Measurements from ENCODE around the gene MAP3K20. TPM values are rescaled to one million over a fixed set of nuclear protein-coding genes. Genes with fewer than 3 reads are reported as not detected.

The MAP3K20 gene
- total and polyA plus RNA-seq, 2 donors (not counting 1 experiment from before 2014, with no cell fraction given): 105 to 138 TPM

GRCh38 chr2:173221937-173222594 is 146.4 kb downstream of the MAP3K20 start:
- Histone ChIP-seq H3K27me3 (ENCODE audit: control insufficient read depth, insufficient read depth, low read length) (no peaks in the 10 kb centered on the region), H3K4me1 (ENCODE audit: control insufficient read depth, extremely low read depth, insufficient read depth, low read length) (peaks cover 3% of the 10 kb centered on the region), H3K4me3 (replicated peaks in 1 of 4; ENCODE audit: control extremely low read depth in 1 of 4, insufficient read depth in 1 of 4, low read depth in 3 of 4, low read length in 4 of 4) (no peak overlapping the region), H3K9ac (ENCODE audit: insufficient read depth, low read length) (no peak overlapping the region), H3K27ac (ENCODE audit: insufficient read depth, low read length) (no peak overlapping the region), H3K79me2 (ENCODE audit: control insufficient read depth, insufficient read depth, low read length) (no peaks in the 10 kb centered on the region), H3K9me3 (ENCODE audit: control insufficient read depth, insufficient read depth, low read depth, low read length) (no peaks in the 10 kb centered on the region), H2AFZ (ENCODE audit: low read length) (no peak overlapping the region), H3K36me3 (ENCODE audit: control insufficient read depth, insufficient read depth, low read length) (no peaks in the 10 kb centered on the region), H3K4me2 (ENCODE audit: extremely low read depth, insufficient read depth, low read length) (no peak overlapping the region), H4K20me1 (ENCODE audit: control insufficient read depth, extremely low read depth, insufficient read depth, low read length) (no peaks in the 10 kb centered on the region)
- DNase-seq (ENCODE audit: low read depth in 2 of 2): no peak
- no peak for TF ChIP-seq EZH2 (IDR thresholded peaks at IDR 0.05; ENCODE audit: low read length, missing control alignments)
- no peak for TF ChIP-seq CTCF (conservative IDR thresholded peaks at IDR 0.05 in 1 of 2, IDR thresholded peaks at IDR 0.05 in 1 of 2; ENCODE audit: low read depth in 1 of 2, low read length in 2 of 2)

GRCh38 chr2:173223871-173224270 is 148.2 kb downstream of the MAP3K20 start:
- Histone ChIP-seq H3K36me3 (ENCODE audit: control insufficient read depth, insufficient read depth, low read length) (no peaks in the 10 kb centered on the region), H3K27me3 (ENCODE audit: control insufficient read depth, insufficient read depth, low read length) (no peaks in the 10 kb centered on the region), H4K20me1 (ENCODE audit: control insufficient read depth, extremely low read depth, insufficient read depth, low read length) (no peaks in the 10 kb centered on the region), H3K9ac (ENCODE audit: insufficient read depth, low read length) (no peak overlapping the region), H3K27ac (ENCODE audit: insufficient read depth, low read length) (no peak overlapping the region), H3K79me2 (ENCODE audit: control insufficient read depth, insufficient read depth, low read length) (no peaks in the 10 kb centered on the region), H3K4me2 (ENCODE audit: extremely low read depth, insufficient read depth, low read length) (no peak overlapping the region), H3K4me3 (replicated peaks in 1 of 4; ENCODE audit: control extremely low read depth in 1 of 4, insufficient read depth in 1 of 4, low read depth in 3 of 4, low read length in 4 of 4) (no peak overlapping the region), H2AFZ (ENCODE audit: low read length) (no peak overlapping the region), H3K9me3 (ENCODE audit: control insufficient read depth, insufficient read depth, low read depth, low read length) (no peaks in the 10 kb centered on the region), H3K4me1 (ENCODE audit: control insufficient read depth, extremely low read depth, insufficient read depth, low read length) (no peaks in the 10 kb centered on the region)
- TF ChIP-seq EZH2 (IDR thresholded peaks at IDR 0.05; ENCODE audit: low read length, missing control alignments): no peak
- no peak for TF ChIP-seq CTCF (conservative IDR thresholded peaks at IDR 0.05 in 1 of 2, IDR thresholded peaks at IDR 0.05 in 1 of 2; ENCODE audit: low read depth in 1 of 2, low read length in 2 of 2)
- DNase-seq (ENCODE audit: low read depth in 2 of 2): no peak

DNA sequence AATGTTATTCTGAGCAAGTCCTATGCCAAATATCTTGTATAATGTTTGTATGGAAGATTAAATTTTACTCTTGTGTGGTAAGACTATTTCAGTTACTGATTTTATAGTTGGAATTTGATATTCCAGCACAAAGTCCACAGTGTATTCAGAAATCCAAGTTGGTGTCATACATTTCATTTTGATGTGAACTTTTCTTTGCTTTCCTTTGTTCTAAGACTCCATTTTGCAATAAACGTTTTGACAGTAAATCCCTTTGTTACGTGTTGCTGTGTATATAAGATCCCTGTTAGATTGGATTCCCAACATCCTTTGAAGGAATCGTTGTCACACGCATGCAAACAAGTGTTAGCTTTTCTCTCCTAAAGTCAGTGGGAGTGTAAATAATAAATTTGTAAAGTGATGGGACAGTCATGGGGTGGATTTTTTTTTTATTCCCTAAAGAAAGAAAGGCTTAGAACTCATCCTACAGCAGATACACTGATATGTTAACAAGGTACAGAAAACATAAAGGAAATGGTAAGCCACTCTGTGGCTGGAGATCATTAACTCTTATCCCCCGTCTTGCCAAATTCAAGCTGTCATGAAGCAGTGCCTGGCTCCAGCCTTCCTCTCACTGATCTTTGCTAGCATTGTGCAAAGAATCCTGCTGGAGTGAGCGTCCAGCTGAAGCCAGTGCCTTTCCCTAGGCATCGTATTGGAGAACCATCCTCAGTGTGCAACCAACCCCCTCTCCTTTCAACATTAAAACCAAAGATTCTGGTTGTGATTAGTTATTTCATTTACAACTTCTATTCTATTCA is 151.5 kb downstream of the MAP3K20 start:
- no peak for DNase-seq (ENCODE audit: low read depth in 2 of 2)
- Histone ChIP-seq H3K4me2 (ENCODE audit: extremely low read depth, insufficient read depth, low read length) (no peak overlapping the region), H3K4me1 (ENCODE audit: control insufficient read depth, extremely low read depth, insufficient read depth, low read length) (no peaks in the 10 kb centered on the region), H3K79me2 (ENCODE audit: control insufficient read depth, insufficient read depth, low read length) (no peaks in the 10 kb centered on the region), H3K9me3 (ENCODE audit: control insufficient read depth, insufficient read depth, low read depth, low read length) (no peaks in the 10 kb centered on the region), H3K27me3 (ENCODE audit: control insufficient read depth, insufficient read depth, low read length) (no peaks in the 10 kb centered on the region), H4K20me1 (ENCODE audit: control insufficient read depth, extremely low read depth, insufficient read depth, low read length) (no peaks in the 10 kb centered on the region), H2AFZ (ENCODE audit: low read length) (no peak overlapping the region), H3K4me3 (replicated peaks in 1 of 4; ENCODE audit: control extremely low read depth in 1 of 4, insufficient read depth in 1 of 4, low read depth in 3 of 4, low read length in 4 of 4) (no peak overlapping the region), H3K9ac (ENCODE audit: insufficient read depth, low read length) (no peak overlapping the region), H3K36me3 (ENCODE audit: control insufficient read depth, insufficient read depth, low read length) (no peaks in the 10 kb centered on the region), H3K27ac (ENCODE audit: insufficient read depth, low read length) (no peak overlapping the region)
- TF ChIP-seq CTCF (conservative IDR thresholded peaks at IDR 0.05 in 1 of 2, IDR thresholded peaks at IDR 0.05 in 1 of 2; ENCODE audit: low read depth in 1 of 2, low read length in 2 of 2): no peak
- TF ChIP-seq EZH2 (IDR thresholded peaks at IDR 0.05; ENCODE audit: low read length, missing control alignments): no peak
